Gastrocnemius medialis (tissue), 4 donors: Measurements from ENCODE around the gene PLA2G3.

Experiments
- CTCF ChIP-seq, 5 experiments: fragments of 450-650 bp in 3 of 5; fragments of 200-600 bp in 2 of 5; sonication (generic) in 2 of 5; IDR thresholded peaks in 4 of 5; conservative IDR thresholded peaks in 1 of 5; 1 replicate in 4 of 5; 2 replicates in 1 of 5; pipeline ENCODE4 v1.5.1; 2016 to 2019; ENCODE audit warnings: antibody characterized with exemption in 5 of 5, mild to moderate bottlenecking in 3 of 5, moderate library complexity in 3 of 5
- POLR2A ChIP-seq, 2 donors: fragments of 450-650 bp; IDR thresholded peaks; one replicate each; pipeline ENCODE4 v1.6.1; 2017; ENCODE audit warnings: antibody characterized with exemption in 2 of 2, mild to moderate bottlenecking in 2 of 2, moderate library complexity in 2 of 2

- no peak for TF ChIP-seq POLR2A (IDR thresholded peaks at IDR 0.05)
- no peak for TF ChIP-seq CTCF (IDR thresholded peaks at IDR 0.05 in 4 of 5, conservative IDR thresholded peaks at IDR 0.05 in 1 of 5)
Measured at GRCh38 chr22:31105282-31105929, 34.9 kb downstream of the PLA2G3 start.
